NCI-H187 (cell line): ENCODE data around the gene PCDHGB6.
"Not testable (repeated sequence)": the region's sequence is repeated elsewhere in the genome, so short reads cannot be mapped to it uniquely, and the experiment has no call there.

Experiments
- DNase-seq, 2 experiments: peaks; one replicate each; lab custom pipeline; 2025; lab: John Stamatoyannopoulos, UW

PCDHGB6 gene

GRCh38 chr5:141407790-141408505 lies at the start of gene PCDHGB6:
Gene PCDHGB6, plus strand, starts transcription at chr5:141408021. Its CDS starts 182 bp downstream, at chr5:141408203.
- DNase-seq, result not testable (repeated sequence)

GRCh38 chr5:141359790-141360426 lies 47.9 kb upstream of the PCDHGB6 start, which contains the start of gene PCDHGB2:
Gene PCDHGB2, plus strand, starts transcription at chr5:141359994. Its CDS starts 142 bp downstream, at chr5:141360136.
- no peak for DNase-seq

GRCh38 chr5:141360685-141361084 lies 47.1 kb upstream of the PCDHGB6 start:
- no peak for DNase-seq

GRCh38 chr5:141362719-141363118 lies 45.1 kb upstream of the PCDHGB6 start:
- no peak for DNase-seq

GRCh38 chr5:141363952-141364660 lies 43.7 kb upstream of the PCDHGB6 start, which contains the start of gene PCDHGA5:
Gene PCDHGA5, plus strand, starts transcription at chr5:141364162. Its CDS starts 169 bp downstream, at chr5:141364331.
- DNase-seq, result no peak

- DNase-seq, result no peak
These were observed 41.6 kb upstream of the PCDHGB6 start for GRCh38 chr5:141366016-141366896.

GRCh38 chr5:141369994-141370848 lies 37.6 kb upstream of the PCDHGB6 start, which contains the start of gene PCDHGB3:
Gene PCDHGB3, plus strand, starts transcription at chr5:141370242. Its CDS starts 153 bp downstream, at chr5:141370395.
- DNase-seq, result no peak

- DNase-seq, result no peak
These were observed 36.0 kb upstream of the PCDHGB6 start for GRCh38 chr5:141371572-141372475.

GRCh38 chr5:141373673-141374317 lies 34.0 kb upstream of the PCDHGB6 start, which contains the start of gene PCDHGA6:
Gene PCDHGA6, plus strand, starts transcription at chr5:141373891. Its CDS starts 193 bp downstream, at chr5:141374084.
- no peak for DNase-seq

GRCh38 chr5:141374627-141375026 lies 33.2 kb upstream of the PCDHGB6 start:
- no peak for DNase-seq

GRCh38 chr5:141375444-141376155 lies 32.2 kb upstream of the PCDHGB6 start:
- DNase-seq, result not testable (repeated sequence)

GRCh38 chr5:141382469-141383294 lies 25.1 kb upstream of the PCDHGB6 start, which contains the start of gene PCDHGA7:
Gene PCDHGA7, plus strand, starts transcription at chr5:141382742. Its CDS starts 158 bp downstream, at chr5:141382900.
- DNase-seq, result no peak

GRCh38 chr5:141383345-141383744 lies 24.5 kb upstream of the PCDHGB6 start:
- DNase-seq, result no peak

- no peak for DNase-seq
These were observed 23.2 kb upstream of the PCDHGB6 start for GRCh38 chr5:141384471-141385267.

- not testable (repeated sequence) for DNase-seq
These were observed 20.1 kb upstream of the PCDHGB6 start, which contains the start of gene PCDHGB4 for GRCh38 chr5:141387557-141388311. Gene PCDHGB4, plus strand, starts transcription at chr5:141387698. Its CDS starts 187 bp downstream, at chr5:141387885.
